DMS79 (cell line): ENCODE data around the gene POMT2.
"Not testable (repeated sequence)": the region's sequence is repeated elsewhere in the genome, so short reads cannot be mapped to it uniquely, and the experiment has no call there.

Source experiments
- DNase-seq: peaks from one replicate; lab custom pipeline; 2025; lab: John Stamatoyannopoulos, UW

The POMT2 gene, protein sequence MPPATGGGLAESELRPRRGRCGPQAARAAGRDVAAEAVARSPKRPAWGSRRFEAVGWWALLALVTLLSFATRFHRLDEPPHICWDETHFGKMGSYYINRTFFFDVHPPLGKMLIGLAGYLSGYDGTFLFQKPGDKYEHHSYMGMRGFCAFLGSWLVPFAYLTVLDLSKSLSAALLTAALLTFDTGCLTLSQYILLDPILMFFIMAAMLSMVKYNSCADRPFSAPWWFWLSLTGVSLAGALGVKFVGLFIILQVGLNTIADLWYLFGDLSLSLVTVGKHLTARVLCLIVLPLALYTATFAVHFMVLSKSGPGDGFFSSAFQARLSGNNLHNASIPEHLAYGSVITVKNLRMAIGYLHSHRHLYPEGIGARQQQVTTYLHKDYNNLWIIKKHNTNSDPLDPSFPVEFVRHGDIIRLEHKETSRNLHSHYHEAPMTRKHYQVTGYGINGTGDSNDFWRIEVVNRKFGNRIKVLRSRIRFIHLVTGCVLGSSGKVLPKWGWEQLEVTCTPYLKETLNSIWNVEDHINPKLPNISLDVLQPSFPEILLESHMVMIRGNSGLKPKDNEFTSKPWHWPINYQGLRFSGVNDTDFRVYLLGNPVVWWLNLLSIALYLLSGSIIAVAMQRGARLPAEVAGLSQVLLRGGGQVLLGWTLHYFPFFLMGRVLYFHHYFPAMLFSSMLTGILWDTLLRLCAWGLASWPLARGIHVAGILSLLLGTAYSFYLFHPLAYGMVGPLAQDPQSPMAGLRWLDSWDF

DNA sequence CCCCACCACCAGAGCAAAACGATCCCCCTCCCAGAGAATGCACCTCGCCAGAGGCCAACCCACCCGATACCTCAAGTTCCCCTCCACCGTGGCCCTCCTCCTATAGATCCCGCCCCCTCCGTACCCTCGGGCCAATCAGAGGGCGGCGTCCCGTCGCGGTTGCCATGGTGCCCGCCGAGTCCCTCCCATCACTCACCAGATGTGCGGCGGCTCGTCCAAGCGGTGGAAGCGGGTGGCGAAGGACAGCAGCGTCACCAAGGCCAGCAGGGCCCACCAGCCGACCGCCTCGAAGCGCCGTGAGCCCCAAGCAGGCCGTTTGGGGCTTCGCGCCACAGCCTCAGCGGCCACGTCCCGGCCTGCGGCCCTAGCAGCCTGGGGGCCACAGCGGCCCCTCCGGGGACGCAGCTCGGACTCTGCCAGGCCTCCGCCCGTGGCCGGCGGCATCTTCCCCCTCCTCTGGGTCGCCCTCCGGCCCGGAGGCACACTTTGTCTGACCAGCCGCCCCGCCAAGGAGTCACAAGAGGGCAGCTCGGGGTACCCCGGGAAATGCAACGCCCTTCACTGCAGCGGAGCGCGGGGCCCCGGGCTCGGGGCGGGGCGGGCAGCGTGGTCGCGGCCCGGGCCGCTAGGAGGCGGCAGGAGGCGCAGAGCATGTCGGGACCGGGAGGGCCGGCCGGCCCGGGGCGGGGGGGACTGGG is at the start of gene POMT2:
POMT2 (minus strand) TSS at position 646 of the 698 bp plus-strand sequence; CDS start at position 444, 202 bp downstream.
- DNase-seq, result peak; percentile 92

DNA sequence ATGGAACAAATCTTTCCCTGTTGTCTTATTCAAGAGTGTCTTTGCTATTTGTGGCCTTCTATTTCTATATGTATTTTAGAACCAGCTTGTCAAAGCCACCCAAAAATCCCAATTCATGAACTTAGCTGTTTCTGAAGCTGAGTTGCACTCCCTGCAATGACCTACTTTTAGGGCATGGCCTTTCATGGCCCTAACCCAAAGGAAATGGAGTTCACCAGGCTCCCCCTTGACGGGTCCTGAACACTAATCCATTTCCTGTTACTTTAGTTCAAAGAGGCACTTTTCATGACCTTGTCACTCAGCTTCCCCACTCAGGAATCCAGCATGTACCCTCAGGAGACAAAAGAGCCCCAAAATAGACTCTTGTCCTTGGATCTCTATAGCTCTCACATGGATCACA is 48.6 kb upstream of the POMT2 start:
- no peak for DNase-seq

DNA sequence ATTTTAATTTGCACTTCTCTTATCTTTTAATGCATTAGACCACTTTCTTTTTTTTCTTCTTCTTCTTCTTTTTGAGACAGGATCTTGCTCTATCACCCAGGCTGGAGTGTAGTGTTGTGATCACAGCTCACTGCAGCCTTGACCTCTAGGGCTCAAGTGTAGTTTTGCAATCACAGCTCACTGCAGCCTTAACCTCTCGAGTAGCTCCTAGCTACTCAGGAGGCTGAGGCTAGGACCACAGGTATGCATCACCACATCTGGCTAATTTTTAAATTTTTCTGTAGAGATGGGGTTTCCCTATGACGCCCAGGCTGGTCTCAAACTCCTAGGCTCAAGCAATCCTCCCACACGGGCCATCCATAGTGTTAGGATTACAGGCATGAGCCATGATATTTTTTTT is 43.5 kb upstream of the POMT2 start:
- no peak for DNase-seq

DNA sequence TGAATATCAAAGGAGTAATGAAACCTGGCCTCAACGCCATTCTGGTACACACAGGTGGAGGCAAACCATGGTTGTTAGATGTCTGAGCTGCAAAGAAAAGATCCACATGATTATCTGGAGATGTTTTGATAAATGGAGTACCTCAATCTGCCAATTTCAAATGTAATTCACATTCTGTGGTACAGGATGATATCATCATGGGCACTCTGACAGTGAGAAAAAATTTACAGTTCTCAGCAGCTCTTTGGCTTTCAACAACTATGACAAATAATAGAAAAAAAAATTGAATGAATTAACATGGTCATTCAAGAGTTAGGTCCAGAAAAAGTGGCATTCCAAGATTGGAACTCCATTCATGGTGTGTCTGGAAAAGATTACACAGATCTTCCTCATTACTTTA is 38.9 kb upstream of the POMT2 start:
- DNase-seq, result no peak

DNA sequence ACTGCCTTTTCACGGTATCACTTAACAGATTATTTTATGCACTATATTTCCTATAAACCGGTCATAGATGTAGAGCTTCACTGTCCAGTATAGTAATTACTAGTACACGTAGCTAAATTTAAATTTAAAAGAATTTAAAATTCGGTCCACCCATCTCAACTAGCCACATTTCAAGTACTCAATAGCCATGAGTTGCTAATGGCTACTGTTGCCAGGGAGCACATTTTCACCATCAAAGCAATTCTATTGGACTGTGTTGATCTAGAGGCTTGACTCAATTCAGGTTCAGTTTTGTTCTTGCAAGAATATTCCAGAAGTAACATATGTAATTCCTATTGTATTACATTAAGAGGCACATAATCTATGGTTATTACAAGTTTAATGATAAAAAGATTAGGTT is 36.2 kb upstream of the POMT2 start:
- no peak for DNase-seq

DNA sequence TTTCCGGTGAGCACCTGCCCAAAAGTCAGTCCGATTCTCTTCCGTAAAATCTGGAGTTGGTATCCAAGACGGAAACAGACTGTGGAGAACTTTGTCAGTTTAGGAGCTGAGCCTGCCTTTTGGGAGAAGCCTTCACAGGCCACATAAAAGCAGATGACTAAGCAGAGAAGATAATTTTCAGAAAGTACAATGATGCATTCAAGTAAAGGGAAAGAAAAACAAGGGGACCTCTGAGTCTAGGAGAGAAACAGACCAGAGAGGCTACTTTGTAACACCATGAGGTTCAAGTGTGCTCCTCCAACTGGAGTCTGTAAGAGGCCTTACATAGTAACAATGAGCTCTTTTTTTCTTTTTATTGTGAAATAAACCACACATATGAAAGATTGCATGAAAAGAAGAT is 35.1 kb upstream of the POMT2 start:
- DNase-seq, result no peak

DNA sequence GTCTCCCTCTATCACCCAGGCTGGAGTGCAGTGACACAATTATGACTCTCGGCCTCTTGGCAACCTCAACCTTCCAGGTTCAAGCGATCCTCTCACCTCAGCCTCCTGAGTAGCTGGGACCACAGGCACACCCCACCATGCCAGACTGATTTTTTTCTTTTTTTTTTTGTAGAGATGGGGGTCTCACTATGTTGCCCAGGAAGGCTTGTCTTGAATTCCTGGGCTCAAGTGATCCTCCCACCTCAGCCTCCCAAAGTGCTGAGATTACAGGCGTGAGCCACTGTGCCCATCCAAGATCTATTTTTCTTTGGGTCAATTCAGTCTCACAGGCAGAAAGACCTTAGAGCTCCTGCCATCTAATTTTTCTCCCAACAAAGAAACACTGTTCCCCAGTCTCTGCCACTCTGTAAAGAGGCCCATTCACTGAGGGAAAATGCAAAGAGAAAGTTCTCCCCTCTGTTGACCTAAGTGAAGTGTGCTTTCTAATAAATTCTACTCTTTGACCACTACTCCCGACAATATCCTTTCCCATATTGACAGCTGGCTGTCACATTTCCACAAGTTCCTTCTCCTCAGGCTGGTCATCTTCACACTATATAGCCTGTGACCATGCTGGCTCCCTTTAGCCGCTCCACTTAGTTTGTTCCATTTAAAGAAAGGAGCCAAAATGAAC is 32.9 kb upstream of the POMT2 start:
- no peak for DNase-seq

DNA sequence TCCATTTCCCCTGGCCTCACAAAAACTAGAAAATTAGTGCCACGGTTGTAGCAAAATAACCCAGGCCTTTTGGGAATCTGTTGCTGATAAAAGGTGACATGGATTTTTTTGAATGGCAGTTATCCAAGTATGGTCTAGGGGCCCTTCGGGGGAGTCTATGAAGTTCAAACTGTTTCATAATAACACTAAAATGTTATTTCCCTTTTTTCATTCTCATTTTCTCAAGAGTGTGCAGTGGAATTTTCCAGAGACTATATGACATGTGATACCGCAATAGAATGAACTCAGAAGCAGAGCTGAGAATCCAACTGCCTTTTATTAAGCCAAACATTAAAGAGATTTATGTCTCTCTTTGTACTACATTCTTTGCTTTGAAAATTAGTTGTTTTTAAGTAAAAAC is 27.1 kb upstream of the POMT2 start:
- DNase-seq, result no peak

DNA sequence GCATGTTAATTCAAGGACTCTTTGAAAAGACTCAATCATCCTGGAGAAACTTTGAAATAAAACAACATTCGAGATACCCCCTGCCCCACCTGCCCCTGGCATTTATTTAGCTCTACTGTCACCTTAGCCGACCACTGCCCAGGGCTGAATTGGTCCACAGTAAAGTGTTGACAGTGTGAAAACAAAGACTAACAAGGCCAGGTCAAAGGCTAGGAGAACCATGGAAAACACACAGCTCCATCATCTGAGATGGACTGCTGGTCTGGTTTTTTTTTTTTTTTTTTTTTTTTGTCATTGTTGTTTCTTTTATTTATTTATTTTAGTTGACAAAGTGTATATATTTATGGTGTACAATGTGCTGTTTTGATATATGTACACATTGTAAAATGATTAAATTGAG is 25.8 kb upstream of the POMT2 start:
- no peak for DNase-seq

DNA sequence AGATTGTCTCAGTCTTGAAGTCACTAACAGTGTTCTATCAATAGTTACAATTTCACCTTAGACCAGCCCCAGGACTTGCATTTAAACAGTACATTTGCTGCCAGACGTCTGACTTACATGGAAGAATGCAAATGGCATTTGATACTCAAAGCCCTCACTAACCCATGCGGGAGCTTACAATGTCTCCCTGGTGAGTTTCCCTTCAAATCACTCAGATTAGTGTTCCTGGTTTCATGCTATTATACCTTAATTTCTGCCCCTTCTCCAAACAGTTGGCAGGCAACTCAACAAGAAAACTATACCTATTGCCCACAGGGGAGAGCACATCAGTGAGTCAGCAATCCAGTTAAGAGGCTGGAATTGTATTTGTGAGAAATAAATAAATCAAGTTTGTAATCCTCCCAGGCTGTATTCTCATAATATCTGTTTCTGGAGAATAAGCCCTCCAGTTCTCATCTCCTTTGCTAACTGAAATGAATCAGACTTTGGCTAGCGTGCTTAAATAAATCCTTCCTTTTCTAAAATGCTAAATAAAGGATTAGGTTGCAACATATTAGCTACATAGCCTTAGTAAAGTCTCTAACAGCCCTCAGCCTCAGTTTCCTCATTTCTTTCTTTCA is 23.8 kb upstream of the POMT2 start:
- no peak for DNase-seq

DNA sequence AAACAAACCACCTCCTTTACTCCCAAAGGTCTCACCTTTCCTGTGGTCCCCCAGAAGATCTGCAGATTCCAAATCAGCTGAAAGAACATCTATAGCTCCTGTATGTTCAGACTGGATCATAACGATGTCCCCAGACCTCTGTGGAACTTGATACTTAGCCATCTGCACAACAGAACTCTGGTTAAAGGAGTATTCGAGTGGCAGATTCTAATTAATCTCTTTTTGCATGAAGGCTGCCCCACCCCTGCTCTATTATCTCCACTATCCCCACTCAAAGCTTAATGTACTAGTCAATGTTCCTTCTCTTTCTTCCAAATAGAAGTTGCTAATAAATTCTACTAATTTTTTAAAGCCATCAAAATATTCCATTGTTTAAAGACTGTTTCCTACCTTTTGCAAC is 23.0 kb upstream of the POMT2 start:
- DNase-seq, result peak; percentile 37

DNA sequence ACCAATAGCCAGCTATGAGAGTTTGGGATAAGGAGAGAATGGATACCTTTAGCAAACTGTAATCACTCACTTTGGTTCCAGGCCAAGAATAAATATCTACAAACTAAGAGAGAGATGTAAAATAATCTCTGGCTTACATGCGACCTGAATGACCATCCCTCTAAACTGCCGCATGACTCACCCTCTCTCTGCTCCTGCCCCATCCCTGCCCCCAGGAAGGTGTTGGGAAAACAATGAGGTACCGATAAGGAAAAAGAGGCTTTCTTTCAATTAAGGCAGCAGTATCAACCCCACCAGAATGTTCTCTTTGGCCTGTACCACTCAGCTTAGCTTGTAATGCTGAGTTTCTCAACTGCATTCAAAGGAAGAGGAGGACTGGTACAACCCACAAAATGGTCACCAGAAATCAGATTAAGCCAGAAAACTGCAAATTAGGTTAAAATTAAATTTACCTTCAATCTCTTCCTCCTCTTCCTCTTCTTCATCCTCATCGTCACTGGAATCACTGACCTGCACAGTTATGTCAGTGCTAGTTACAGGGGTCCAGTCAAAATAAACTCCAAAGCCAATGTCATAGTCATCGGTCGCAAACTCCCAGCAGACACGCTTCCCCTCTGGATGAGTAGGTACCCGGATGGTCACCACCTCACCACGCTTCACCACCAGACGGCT is 22.2 kb upstream of the POMT2 start:
- DNase-seq, result no peak

DNA sequence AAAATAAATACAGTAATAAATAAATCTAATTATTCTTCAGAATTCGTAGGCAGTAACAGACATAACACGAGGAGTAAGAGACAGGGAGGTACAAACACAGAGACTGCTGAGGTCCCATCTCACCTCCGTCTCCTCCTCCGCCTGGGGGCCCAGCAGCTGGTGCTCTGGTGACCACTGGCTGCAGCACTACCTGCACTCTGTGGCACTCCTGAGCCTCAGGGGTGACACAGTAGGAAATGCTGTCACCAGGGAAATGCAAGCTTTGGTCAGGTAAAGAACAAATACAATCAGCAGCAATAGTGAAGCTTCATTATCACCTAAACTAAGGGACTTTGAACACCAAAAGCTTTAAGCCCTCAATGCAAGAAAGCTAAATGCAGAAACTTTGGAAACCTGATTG is 19.7 kb upstream of the POMT2 start:
- DNase-seq, result no peak

DNA sequence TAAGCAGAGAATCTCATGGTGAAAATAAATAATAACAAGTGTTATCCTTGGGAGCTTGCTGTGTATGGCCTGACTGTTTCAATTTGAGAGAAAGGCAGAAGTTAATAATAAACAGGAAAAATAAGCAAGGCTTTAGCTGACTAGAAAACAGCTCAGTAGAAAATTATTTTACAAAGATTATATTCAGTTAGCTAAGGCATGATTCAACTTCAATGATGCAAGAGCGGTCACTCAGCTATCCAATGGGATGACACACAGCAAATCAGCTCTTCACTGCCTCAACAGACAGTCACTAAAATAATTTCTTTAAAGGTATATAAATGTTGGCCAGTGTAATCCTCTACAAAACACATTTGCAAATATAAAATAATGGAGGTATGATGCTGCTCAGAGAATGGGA is 18.7 kb upstream of the POMT2 start:
- DNase-seq, result no peak

DNA sequence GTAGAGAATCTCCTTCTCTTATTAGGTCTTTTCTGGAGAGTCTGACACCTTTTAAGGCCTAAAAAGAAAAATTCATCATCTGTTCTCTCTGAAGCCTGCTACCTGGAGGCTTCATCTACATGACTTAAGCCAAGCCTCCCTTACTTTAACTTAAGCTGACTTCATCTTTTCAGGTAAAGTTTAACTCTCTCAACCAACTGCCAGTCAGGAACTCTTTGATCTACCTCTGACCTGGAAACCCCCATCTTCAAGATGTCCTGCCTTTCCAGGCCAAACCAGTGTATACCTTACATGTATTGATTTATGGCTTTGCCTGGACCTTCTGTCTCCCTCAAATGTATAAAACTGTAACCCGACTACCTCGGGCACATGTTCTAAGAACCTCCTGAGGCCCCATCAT is 17.6 kb upstream of the POMT2 start:
- no peak for DNase-seq

DNA sequence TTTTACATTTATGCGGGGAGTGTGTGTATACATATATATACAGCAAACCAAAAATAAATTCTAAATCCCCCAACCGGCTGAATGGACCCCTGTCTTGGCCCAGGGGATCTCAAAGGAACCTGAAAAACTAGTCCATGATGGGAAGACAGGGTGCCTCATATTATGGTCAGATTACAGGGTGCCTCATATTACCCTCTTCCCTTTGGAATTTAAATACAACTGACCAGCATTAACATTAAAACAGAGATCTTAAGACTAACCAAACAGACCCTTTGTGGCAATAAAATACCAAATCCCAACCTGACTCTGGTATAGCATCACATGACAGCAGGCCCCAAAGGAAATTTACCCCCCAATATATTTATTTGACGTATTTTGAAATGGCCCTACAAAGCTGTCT is 17.2 kb upstream of the POMT2 start:
- no peak for DNase-seq

DNA sequence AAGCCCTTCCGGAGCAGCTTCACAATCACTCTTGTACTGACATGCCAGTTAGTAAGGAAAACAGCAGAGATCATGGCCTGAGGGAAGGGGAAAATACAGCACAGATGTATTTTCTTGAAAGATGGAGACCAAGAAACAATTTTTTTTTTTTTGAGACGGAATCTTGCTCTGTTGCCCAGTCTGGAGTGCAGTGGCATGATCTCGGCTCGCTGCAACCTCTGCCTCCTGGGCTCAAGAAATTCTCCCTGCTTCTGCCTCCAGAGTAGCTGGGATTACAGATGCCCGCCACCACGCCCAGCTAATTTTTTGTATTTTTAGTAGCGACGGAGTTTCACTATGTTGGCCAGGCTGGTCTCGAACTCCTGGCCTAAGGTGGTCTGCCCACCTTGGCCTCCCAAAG is 16.6 kb upstream of the POMT2 start:
- DNase-seq, result not testable (repeated sequence)

DNA sequence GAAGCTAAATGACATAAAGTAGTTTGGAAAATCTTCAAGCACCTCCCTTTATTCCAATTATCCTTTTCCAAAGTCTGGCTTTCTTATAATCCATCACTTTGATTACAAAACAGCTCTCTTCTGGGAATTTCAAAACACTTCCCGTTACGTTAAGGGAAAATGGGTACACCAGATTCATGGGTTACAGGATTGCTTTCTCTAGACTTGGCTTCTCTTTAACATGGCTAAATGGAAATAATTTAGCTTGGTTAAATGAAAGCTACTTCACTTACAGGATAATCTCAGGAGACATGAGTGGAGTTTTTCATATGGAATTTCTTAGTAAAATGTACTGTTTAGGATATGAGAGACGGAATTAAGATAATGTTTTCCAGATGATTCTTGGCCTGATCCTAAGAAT is 14.9 kb upstream of the POMT2 start:
- DNase-seq, result no peak

DNA sequence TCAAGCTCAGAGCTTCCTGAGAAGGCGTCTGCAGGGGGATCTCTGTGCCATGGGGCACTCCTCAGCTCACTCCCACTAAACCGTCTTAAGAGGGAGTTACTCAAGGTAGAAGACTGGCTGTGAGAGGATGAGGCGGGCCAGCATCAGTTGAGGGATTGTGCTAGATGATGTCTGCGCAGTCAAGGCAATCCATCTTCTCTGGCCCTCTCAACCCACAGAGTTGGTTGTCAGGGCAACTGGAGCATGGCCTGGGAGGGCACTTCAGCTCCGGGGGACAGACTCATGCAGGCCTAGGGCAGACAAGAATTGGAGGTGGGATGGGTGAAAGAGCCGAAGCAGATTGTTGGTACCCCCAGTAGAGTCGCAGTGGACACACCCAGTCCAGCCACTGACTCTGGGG is 9.2 kb upstream of the POMT2 start:
- no peak for DNase-seq

DNA sequence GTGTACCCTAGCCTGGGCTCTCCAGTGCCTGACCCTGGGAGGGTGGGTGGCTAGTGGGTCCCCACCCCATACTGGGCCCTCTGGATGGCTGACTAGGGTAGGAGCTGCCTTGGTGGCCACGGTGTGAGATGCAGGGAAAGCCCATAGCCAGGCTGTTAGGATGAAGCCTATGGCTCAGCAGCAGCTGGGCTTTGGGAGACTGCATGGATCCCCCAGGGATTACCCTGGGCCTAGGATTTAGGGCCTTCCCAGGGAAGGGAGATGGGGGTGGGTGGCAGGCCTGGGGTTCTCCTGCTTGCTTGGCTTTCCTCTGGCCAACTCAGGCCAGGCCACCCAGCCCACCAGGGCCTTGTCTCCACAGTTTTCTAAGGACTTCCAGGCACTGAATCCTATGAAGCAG is 6.4 kb upstream of the POMT2 start:
- DNase-seq, result no peak

DNA sequence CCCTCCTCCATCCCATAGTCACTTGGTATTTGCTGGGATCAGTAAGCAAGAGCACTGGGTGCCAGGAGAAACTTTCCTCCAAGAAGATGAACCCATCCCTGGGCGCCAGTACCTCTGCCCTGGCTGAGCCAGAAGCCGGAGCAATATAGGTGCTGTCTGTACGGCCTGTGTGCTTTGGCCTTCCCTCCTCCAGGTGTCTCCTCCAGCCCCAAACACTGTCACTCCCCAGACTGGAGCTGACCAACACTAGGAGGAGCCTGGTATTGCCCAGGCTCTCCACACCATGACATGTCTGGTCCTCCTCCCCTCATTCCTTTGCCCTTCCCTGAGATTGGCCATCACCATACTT is 5.0 kb upstream of the POMT2 start:
- DNase-seq, result no peak
